HG02943 (cell line): ENCODE data around the gene RHO.
"Not testable (repeated sequence)": the region's sequence is repeated elsewhere in the genome, so short reads cannot be mapped to it uniquely, and the experiment has no call there.

ENCODE experiments used
- ATAC-seq: cut with Tn5 transposase; IDR thresholded peaks from one replicate; pipeline ENCODE4 v1.9.1; 2021; ENCODE audit warnings: mild to moderate bottlenecking, low read depth, moderate library complexity; ENCODE audit not compliant: unreplicated experiment

Gene RHO

GRCh38 chr3:129539206-129539605, 10.8 kb downstream of the RHO start:
- no peak for ATAC-seq

DNA sequence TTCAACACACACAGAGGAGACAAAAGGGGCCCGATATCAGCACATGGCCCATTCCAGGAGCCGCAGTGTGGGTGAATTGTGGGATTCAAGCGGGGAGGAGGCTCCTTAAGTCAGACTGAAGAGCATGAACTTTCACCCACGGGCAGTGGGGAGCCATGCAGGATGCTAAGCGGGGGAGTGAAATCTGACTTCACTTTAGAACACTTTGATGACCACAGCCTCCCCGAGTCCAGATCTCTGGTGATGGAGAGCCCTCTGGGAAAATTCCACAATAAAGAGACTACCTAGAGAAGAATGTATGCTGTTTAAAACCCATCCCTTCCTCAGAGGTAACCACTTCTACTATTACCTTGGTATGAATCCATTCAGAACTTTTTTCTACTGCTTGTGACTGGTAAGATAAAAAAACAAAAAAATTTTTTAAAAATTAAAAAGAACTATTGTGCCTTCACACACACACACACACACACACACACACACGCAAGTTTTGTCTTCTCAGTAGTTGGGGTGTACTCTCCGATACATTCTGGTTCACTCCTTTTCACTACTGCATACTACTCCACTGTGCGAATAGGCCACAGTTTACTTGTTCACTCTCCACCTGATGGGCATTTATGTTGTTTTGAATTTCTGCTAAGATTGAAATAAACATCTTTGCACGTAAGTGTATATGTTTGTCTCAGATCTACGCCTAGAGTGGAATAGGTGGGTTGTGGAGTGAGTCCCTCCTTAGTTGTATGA, 12.5 kb downstream of the RHO start:
- ATAC-seq, result no peak

DNA sequence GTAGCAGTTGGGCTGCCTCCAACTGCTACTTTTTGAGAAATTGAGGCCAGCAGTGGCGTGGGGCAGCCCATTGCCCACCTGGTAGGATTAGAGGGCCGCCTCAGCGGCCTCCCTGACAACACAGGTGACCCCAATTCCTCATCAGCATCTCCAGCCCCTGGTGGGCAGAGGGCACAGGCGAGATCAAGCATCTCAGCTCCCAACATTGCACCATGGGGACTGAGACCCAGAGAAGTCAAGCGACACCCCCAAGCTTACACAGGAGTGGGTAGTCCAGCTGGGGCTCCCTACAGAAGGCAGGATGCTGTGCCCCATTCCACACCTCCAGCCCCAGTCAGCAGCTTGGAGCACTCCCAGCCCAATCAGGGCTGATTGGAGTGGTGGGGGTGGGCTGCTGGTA, 14.3 kb downstream of the RHO start:
- no peak for ATAC-seq

- ATAC-seq, result no peak
These were observed 14.8 kb downstream of the RHO start, which contains the start of gene H1-8 for GRCh38 chr3:129543156-129543790. TSS of gene H1-8 (plus strand) at chr3:129543175. CDS start at chr3:129543219, 44 bp downstream.

- ATAC-seq, result no peak
These were observed 15.6 kb downstream of the RHO start for GRCh38 chr3:129543999-129544398.

DNA sequence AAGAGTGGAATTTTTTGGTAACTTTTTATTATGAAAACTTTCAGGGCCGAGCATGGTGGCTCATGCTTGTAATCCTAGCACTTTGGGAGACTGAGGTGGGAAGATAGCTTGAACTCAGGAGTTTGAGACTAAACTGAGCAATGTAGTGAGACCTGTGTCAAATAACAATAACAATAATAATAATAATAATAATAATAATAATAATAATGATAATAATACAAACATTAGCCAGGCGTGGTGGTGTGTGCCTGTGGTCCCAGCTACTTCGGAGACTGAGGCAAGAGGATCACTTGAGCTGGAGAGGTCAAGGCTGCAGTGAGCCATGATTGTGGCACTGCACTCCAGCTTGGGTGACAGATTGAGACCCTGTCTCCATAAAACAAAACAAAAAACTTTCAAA, 17.5 kb downstream of the RHO start:
- not testable (repeated sequence) for ATAC-seq

GRCh38 chr3:129547241-129547640, 18.8 kb downstream of the RHO start:
- no peak for ATAC-seq

DNA sequence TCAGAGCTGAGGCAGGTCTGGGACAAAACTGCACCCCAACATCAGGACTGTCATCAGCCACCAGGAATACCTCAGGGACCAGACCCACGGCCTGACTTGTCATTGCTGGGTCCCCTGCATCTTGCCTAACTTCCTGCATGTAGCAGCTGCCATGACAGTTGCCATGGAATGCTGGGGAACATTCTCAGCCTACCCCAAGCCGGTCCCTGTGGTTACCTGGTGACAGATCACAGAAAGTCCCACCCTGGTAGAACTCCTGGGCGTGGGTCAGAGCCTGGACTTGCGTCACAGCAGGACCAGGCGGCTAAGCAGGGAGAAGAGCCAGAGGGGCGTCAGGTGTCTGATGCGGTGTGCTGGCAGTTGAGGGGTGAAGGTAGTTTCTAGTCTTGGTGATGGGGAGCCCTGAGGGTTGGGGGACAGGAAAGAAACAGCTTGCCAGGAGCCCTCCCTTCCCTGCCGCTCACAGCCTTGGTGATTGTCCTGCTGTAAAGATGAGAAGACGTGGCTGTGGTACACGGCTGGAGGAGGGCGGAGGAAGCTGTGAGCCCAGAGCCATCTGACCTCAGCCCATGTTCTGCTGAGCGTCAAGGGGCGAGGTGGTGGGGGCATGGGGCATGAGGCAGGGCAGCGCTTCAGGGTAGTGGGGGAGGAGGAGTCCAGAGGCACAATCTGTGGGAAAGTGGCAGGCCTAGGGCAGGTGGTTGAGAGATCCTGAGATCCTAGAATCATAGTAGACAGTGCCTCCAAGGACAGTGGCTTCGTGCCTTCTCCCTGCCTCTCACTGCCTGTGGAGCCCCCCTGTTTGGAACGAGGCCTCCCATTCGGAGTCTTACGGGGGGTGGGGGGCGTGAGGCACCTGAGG, 19.9 kb downstream of the RHO start:
- ATAC-seq, result no peak

GRCh38 chr3:129549006-129549800, 20.8 kb downstream of the RHO start:
- ATAC-seq, result no peak

- no peak for ATAC-seq
These were observed 21.4 kb downstream of the RHO start for GRCh38 chr3:129549805-129550204.

- no peak for ATAC-seq
These were observed 24.0 kb downstream of the RHO start for GRCh38 chr3:129552287-129553050.

DNA sequence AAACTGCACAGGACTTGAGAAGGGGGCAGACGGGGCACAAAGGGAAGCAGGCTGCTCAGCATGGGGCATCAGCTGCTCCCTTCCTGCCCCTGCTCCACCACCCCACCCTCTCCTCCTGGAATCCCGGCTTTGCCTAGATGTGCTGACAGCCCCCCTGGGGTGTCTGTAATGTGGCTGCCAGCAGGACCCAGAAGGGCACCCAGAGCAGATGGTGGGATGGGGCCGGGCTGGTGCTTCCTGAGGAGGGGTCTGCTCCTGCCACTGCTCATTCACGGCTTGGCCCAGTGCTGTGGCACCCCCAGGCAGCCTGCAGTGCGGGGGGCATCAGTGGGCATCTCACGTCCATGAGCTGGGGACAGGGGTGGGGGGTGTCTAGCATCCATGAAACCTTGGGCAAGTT, 24.7 kb downstream of the RHO start:
- ATAC-seq, result no peak

GRCh38 chr3:129553719-129554118, 25.3 kb downstream of the RHO start:
- ATAC-seq, result no peak

- ATAC-seq, result no peak
These were observed 26.1 kb downstream of the RHO start for GRCh38 chr3:129554356-129555152.

DNA sequence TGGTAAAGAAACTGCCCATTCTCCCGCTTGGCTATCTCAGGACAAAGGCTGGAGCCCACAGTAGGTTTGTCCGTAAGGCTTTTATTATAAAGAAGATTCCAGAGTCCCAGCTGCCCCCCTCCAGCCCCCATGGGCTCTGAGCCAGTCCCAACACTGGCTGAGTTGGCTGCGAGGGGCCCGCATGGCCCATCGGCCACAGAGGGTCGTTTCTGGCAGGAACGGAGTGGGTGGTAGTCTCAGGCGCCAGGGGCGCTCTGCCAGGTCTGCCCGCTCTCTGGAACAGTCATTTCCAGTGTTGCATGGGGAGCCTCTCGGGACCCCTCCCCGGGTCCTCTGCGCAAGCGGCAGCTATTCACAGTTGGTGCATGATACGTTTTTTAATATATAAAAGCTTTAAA, 26.7 kb downstream of the RHO start:
- ATAC-seq, result no peak

DNA sequence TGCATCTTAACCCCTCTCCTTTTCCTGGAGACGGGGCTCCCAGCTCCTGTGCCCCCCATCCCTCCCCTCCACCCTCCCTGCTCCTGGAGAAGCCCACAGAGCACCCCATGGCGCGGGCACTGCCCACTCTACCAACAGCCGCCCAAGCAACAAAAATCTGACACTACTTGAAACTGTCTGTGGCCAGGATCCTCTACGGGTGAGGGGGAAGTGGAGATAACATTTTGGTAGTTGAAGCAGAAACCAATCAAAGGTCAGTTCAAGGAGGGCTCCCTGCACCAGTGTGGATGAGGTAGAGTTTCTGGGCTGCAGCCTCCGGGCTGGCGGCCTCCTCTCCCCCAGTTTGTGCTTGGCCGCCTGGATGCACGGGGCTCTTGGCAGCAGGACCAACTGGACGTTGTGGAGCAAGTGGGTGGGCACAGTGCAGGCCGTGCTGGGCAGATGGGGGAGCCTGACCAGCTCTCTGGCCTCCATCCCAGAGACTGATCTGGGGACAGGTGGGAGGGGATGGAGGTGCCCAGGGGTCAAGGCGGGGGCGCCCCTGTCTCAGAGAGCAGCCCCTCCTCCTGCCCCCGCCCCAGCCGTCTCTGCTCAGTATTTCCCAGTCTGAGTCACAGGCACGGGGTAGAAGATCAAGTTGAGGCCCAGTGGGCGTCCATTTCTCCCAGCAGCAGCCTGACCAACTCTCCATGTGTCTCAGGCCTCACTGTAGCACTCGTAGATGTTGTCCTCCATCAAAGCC, 27.3 kb downstream of the RHO start:
- ATAC-seq, result no peak

GRCh38 chr3:129556358-129556695, 27.9 kb downstream of the RHO start:
- ATAC-seq, result no peak

DNA sequence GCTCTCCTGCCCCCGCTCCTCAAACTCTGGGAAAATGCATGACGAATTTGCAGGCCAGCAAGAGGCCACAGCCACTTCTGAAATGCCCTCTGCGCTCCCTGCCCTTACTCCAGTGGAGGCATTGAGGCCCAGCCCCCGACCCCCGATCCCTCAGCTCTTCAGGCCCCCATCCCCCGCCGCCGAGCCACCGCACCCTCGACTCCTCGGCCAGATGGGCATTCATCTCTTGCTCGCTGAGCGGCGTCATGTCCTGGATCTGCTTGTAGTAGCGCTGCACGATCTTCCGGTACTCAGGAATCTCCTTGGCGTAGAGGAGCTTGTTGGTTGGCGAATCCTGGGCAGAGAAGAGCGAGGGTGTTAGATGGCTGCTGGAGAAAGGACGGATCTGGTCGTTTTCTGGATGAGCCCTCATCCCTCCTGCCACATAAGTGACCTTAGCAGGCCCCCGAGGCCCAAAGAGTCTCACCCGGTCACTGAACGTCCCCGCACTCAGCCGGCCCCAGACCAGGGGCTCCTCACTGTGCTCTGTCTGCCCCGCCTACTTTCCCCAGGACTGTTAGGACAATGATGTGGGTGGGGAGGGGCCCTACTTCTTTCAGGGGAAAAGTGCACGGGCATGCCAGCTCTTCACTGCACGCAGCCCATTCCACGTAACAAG, 28.6 kb downstream of the RHO start:
- ATAC-seq, result no peak
